ENCODE data around the gene NUP37. TPM values are rescaled to one million over a fixed set of nuclear protein-coding genes. Genes with fewer than 3 reads are reported as not detected.

Gene NUP37
- polyA plus RNA-seq, 1 experiment: 62.5 TPM

DNA sequence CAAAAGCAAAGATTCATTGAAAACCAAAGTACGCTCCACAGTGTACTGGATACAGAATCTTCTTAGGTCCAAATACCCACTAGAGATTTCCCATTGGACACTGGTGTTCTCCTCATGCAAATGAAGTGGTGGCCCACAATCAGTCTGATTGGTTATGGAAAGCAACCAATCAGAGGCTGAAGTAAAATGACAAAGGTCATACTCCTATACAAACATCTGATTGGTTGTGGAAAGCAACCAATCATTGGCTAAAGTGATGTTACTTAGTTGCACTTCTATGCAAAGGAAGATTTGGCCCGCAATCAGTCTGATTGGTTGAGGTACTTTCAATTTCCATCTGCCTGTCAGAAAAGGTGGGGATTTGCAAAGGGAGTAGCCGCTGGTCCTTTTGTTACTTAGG, 56.8 kb downstream of the NUP37 start:
- ChIA-PET POLR2A (no interaction called here), CTCF (no interaction called here)
- TF ChIP-seq CTCF (IDR thresholded peaks at IDR 0.05; ENCODE audit: low read depth, low read length): no peak
- H3K27ac ChIP-seq (ENCODE audit: low read depth, low read length): no peak overlapping the region
- no peak overlapping the region for H3K4me3 ChIP-seq (ENCODE audit: low read depth, low read length)
- H3K27me3 ChIP-seq (ENCODE audit: control insufficient read depth, insufficient read depth, low read length): no peaks in the 10 kb centered on the region
- H3K9me3 ChIP-seq (ENCODE audit: control insufficient read depth, insufficient read depth, low read length): no peaks in the 10 kb centered on the region
- DNase-seq (ENCODE audit: low read depth, low spot score): no peak

GRCh38 chr12:102062419-102062806, 57.5 kb downstream of the NUP37 start:
- POLR2A ChIA-PET: interaction anchor here (0.7 to 1.0 kb wide), 2 partner anchors 12 to 655 kb away, joined by 3 to 8 read pairs; partner anchors contain the start of gene ARL1
- H3K9me3 ChIP-seq (ENCODE audit: control insufficient read depth, insufficient read depth, low read length): no peaks in the 10 kb centered on the region
- H3K4me3 ChIP-seq (ENCODE audit: low read depth, low read length): peak overlapping the region; percentile 42
- CTCF ChIA-PET: interaction anchor here (0.6 kb wide), 1 partner anchor 247 kb away, joined by 5 read pairs; no protein-coding TSS in a partner anchor
- no peaks in the 10 kb centered on the region for H3K27me3 ChIP-seq (ENCODE audit: control insufficient read depth, insufficient read depth, low read length)
- H3K27ac ChIP-seq (ENCODE audit: low read depth, low read length): no peak overlapping the region
- DNase-seq (ENCODE audit: low read depth, low spot score): no peak
- TF ChIP-seq CTCF (IDR thresholded peaks at IDR 0.05; ENCODE audit: low read depth, low read length): no peak

- peak within 1 kb of the TSS; percentile 25 for H3K27ac ChIP-seq (ENCODE audit: low read depth, low read length)
- H3K27me3 ChIP-seq (ENCODE audit: control insufficient read depth, insufficient read depth, low read length): no peaks in the 10 kb centered on the region
- peak; percentile 73 for DNase-seq (ENCODE audit: low read depth, low spot score)
- TF ChIP-seq CTCF (IDR thresholded peaks at IDR 0.05; ENCODE audit: low read depth, low read length): no peak
- POLR2A ChIA-PET: interaction anchor here (0.6 to 1.0 kb wide), 3 partner anchors 11 to 1768 kb away, joined by 3 to 8 read pairs (median 3); partner anchors contain the start of gene ARL1
- H3K9me3 ChIP-seq (ENCODE audit: control insufficient read depth, insufficient read depth, low read length): no peaks in the 10 kb centered on the region
- CTCF ChIA-PET: interaction anchor here (0.6 kb wide), 1 partner anchor 246 kb away, joined by 5 read pairs; no protein-coding TSS in a partner anchor
- peak within 1 kb of the TSS; percentile 82 for H3K4me3 ChIP-seq (ENCODE audit: low read depth, low read length)
These were observed 58.1 kb downstream of the NUP37 start, which contains the start of gene WASHC3 for GRCh38 chr12:102061560-102062418. Gene WASHC3 (minus strand): TSS chr12:102061991. CDS start chr12:102061962, 29 bp downstream.

DNA sequence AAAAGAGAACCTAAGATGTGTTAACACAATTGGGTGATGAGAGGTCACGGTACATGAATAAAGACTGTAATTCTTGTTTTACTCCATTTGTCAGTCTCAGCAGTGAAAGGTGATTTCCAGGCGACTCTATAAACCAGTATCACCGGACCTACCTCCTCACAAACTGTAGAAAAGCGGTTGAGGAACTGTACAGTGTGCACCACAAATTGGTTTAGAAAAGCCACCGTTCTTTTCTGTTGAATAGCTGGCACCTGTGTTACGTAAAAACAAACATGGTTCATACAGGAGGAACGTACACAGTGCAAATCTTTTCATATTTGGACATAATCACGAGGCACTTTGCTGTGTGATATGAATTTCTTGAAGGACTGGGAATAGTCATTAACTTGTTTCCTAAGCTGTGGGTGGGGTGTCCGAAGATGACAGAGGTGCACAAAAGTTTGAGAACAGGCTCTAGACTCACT, 58.8 kb downstream of the NUP37 start:
- CTCF ChIA-PET: interaction anchor here (0.7 kb wide), 1 partner anchor 750 kb away, joined by 6 read pairs; no protein-coding TSS in a partner anchor

More for the DNA sequence above, 58.8 kb downstream of the NUP37 start:
- Histone ChIP-seq H3K4me3 (ENCODE audit: low read depth, low read length) (peak overlapping the region; percentile 82), H3K27ac (ENCODE audit: low read depth, low read length) (peak overlapping the region; percentile 25), H3K9me3 (ENCODE audit: control insufficient read depth, insufficient read depth, low read length) (no peaks in the 10 kb centered on the region), H3K27me3 (ENCODE audit: control insufficient read depth, insufficient read depth, low read length) (no peaks in the 10 kb centered on the region)
- POLR2A ChIA-PET: no interaction called here
- TF ChIP-seq CTCF (IDR thresholded peaks at IDR 0.05; ENCODE audit: low read depth, low read length): no peak
- no peak for DNase-seq (ENCODE audit: low read depth, low spot score)
